SK-N-SH (cell line): ENCODE results near the gene PABPN1.

Experiments used
- CHD2 ChIP-seq: fragments of 150-350 bp; IDR thresholded peaks from 2 replicates; pipeline ENCODE4 v1.6.1; 2018; ENCODE audit warnings: low read length; ENCODE audit not compliant: partially characterized antibody
- MXI1 ChIP-seq: IDR thresholded peaks from 2 replicates; pipeline ENCODE4 v1.6.1; 2012; ENCODE audit warnings: mild to moderate bottlenecking, low read depth, low read length, improper control_type of control experiment
- POLR2AphosphoS5 ChIP-seq: IDR thresholded peaks from 2 replicates; pipeline ENCODE4 v1.6.1; 2012; ENCODE audit warnings: low read depth, low read length
- TF ChIP-seq, protein P1 (sequence below): IDR thresholded peaks from 2 replicates; pipeline ENCODE4 v1.6.1; 2012; ENCODE audit warnings: mild to moderate bottlenecking, low read depth, low read length, moderate library complexity

DNA sequence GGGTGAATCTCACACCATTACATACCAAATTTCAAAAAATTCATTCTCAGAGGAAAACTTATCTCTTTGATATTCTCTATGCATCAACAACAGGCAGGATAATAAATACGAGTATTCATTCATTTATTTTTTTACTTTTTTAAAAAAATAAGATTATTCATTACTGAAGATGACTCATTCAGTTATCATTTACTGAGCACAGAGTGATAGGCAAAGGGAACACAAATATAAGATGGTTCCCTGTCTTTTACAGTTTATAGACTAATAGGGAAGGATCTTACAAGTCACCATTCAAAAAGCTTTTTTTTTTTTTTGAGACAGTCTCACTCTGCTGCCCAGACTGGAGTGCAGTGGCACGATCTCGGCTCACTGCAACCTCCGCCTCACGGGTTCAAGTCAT lies 5.0 kb upstream of the PABPN1 start:
- TF ChIP-seq CHD2 (no peak), POLR2AphosphoS5 (no peak), MXI1 (no peak)
- TF ChIP-seq, protein P1, sequence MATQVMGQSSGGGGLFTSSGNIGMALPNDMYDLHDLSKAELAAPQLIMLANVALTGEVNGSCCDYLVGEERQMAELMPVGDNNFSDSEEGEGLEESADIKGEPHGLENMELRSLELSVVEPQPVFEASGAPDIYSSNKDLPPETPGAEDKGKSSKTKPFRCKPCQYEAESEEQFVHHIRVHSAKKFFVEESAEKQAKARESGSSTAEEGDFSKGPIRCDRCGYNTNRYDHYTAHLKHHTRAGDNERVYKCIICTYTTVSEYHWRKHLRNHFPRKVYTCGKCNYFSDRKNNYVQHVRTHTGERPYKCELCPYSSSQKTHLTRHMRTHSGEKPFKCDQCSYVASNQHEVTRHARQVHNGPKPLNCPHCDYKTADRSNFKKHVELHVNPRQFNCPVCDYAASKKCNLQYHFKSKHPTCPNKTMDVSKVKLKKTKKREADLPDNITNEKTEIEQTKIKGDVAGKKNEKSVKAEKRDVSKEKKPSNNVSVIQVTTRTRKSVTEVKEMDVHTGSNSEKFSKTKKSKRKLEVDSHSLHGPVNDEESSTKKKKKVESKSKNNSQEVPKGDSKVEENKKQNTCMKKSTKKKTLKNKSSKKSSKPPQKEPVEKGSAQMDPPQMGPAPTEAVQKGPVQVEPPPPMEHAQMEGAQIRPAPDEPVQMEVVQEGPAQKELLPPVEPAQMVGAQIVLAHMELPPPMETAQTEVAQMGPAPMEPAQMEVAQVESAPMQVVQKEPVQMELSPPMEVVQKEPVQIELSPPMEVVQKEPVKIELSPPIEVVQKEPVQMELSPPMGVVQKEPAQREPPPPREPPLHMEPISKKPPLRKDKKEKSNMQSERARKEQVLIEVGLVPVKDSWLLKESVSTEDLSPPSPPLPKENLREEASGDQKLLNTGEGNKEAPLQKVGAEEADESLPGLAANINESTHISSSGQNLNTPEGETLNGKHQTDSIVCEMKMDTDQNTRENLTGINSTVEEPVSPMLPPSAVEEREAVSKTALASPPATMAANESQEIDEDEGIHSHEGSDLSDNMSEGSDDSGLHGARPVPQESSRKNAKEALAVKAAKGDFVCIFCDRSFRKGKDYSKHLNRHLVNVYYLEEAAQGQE = no peak
